Measurements from ENCODE around the gene DLEC1. TPM values are rescaled to one million over a fixed set of nuclear protein-coding genes. Genes with fewer than 3 reads are reported as not detected.

The DLEC1 gene
- total RNA-seq, 1 experiment from 2014 or later: not detected

GRCh38 chr3:38022896-38023709 is 15.9 kb upstream of the DLEC1 start:
- TF ChIP-seq CTCF (IDR thresholded peaks at IDR 0.05) (no peak), SIN3A (IDR thresholded peaks at IDR 0.05; ENCODE audit: borderline replicate concordance, insufficient read depth, low read depth, low read length) (no peak), POLR2AphosphoS5 (IDR thresholded peaks at IDR 0.05; ENCODE audit: low read depth, low read length) (no peak), REST (IDR thresholded peaks at IDR 0.05; ENCODE audit: insufficient read depth in 1 of 2, low read depth in 2 of 2, low read length in 1 of 2) (no peak), TCF7L2 (IDR thresholded peaks at IDR 0.05; ENCODE audit: low read depth, low read length) (no peak)
- in situ Hi-C loops (cut with HindIII; ENCODE audit: low pct_unique_long_range_greater_than_20kb, low sequenced_read_pairs): no loop called here
- Histone ChIP-seq H3K27me3 (ENCODE audit: control insufficient read depth, insufficient read depth, low read length) (no peaks in the 10 kb centered on the region), H3K9me3 (ENCODE audit: control insufficient read depth, insufficient read depth, low read depth, low read length) (no peaks in the 10 kb centered on the region), H3K4me3 (ENCODE audit: low read depth in 2 of 2, low read length in 2 of 2) (no peak overlapping the region), H3K27ac (ENCODE audit: low read length) (no peak overlapping the region), H3K4me1 (ENCODE audit: control insufficient read depth, insufficient read depth, low read length) (peaks cover 5% of the 10 kb centered on the region), H3K36me3 (ENCODE audit: control insufficient read depth, insufficient read depth, low read length) (no peaks in the 10 kb centered on the region)
- BruUV-seq (replicated peaks): no TSS peak
- intact Hi-C loops (cut with micrococcal nuclease; ENCODE audit: unreplicated experiment): no loop called here
- ChIA-PET POLR2A (no interaction called here), CTCF (interaction anchor here (0.5 kb wide), 1 partner anchor 164 kb away, joined by 4 read pairs; no protein-coding TSS in a partner anchor)
- ATAC-seq: no peak
- no peak for DNase-seq (ENCODE audit: low read depth, low spot score)

GRCh38 chr3:38026856-38027255 is 12.2 kb upstream of the DLEC1 start:
- TF ChIP-seq CTCF (IDR thresholded peaks at IDR 0.05) (no peak), TCF7L2 (IDR thresholded peaks at IDR 0.05; ENCODE audit: low read depth, low read length) (no peak), SIN3A (IDR thresholded peaks at IDR 0.05; ENCODE audit: borderline replicate concordance, insufficient read depth, low read depth, low read length) (no peak)
- no peaks in the 10 kb centered on the region for H3K27me3 ChIP-seq (ENCODE audit: control insufficient read depth, insufficient read depth, low read length)
- H3K27ac ChIP-seq (ENCODE audit: low read length): no peak overlapping the region

More at GRCh38 chr3:38026856-38027255, 12.2 kb upstream of the DLEC1 start:
- BruUV-seq (replicated peaks): no TSS peak
- Histone ChIP-seq H3K36me3 (ENCODE audit: control insufficient read depth, insufficient read depth, low read length) (no peaks in the 10 kb centered on the region), H3K9me3 (ENCODE audit: control insufficient read depth, insufficient read depth, low read depth, low read length) (no peaks in the 10 kb centered on the region), H3K4me3 (ENCODE audit: low read depth in 2 of 2, low read length in 2 of 2) (no peak overlapping the region), H3K4me1 (ENCODE audit: control insufficient read depth, insufficient read depth, low read length) (peaks cover 5% of the 10 kb centered on the region)
- in situ Hi-C loops (cut with HindIII; ENCODE audit: low pct_unique_long_range_greater_than_20kb, low sequenced_read_pairs): no loop called here
- CTCF ChIA-PET: no interaction called here
- POLR2A ChIA-PET: no interaction called here
- DNase-seq (ENCODE audit: low read depth, low spot score) (no peak), ATAC-seq (no peak)
- intact Hi-C loops (cut with micrococcal nuclease; ENCODE audit: unreplicated experiment): no loop called here
